GM18507 (cell line): Measurements from ENCODE around the gene USPL1.
"Not testable (repeated sequence)": the region's sequence is repeated elsewhere in the genome, so short reads cannot be mapped to it uniquely, and the experiment has no call there.

Source experiments
- DNase-seq: peaks from one replicate; pipeline ENCODE4 v3.0.0; 2011; ENCODE audit warnings: low read depth; ENCODE audit not compliant: insufficient read length; ENCODE audit errors: extremely low spot score
- FAIRE-seq: peaks from 2 replicates; lab custom pipeline; 2011; peaks lifted over from hg19 to GRCh38; lab: Jason Lieb, UNC

USPL1 gene

GRCh38 chr13:30617315-30618185 lies at the start of gene USPL1:
Gene USPL1, plus strand, starts transcription at chr13:30617920. Its CDS starts 3,221 bp downstream, at chr13:30621141.
- DNase-seq: peak; percentile 86
- peak; percentile 100 for FAIRE-seq

GRCh38 chr13:30569901-30570576 lies 47.7 kb upstream of the USPL1 start:
- no peak for FAIRE-seq

GRCh38 chr13:30570691-30571090 lies 47.0 kb upstream of the USPL1 start:
- no peak for FAIRE-seq
- no peak for DNase-seq

More at GRCh38 chr13:30569901-30570576, 47.7 kb upstream of the USPL1 start:
- no peak for DNase-seq

- peak; percentile 8 for DNase-seq
- peak; percentile 82 for FAIRE-seq
Measured at GRCh38 chr13:30572859-30573275, 44.9 kb upstream of the USPL1 start.

- DNase-seq (no peak), FAIRE-seq (no peak)
Measured at GRCh38 chr13:30576528-30576927, 41.2 kb upstream of the USPL1 start.

GRCh38 chr13:30577401-30577852 lies 40.3 kb upstream of the USPL1 start:
- FAIRE-seq: peak; percentile 74
- peak; percentile 11 for DNase-seq

GRCh38 chr13:30580852-30581502 lies 36.7 kb upstream of the USPL1 start:
- DNase-seq: no peak
- FAIRE-seq: no peak

- DNase-seq (peak; percentile 8), FAIRE-seq (peak; percentile 67)
Measured at GRCh38 chr13:30581582-30581981, 36.1 kb upstream of the USPL1 start.

GRCh38 chr13:30584051-30584731 lies 33.5 kb upstream of the USPL1 start:
- DNase-seq: no peak
- no peak for FAIRE-seq

GRCh38 chr13:30585748-30586262 lies 31.9 kb upstream of the USPL1 start:
- DNase-seq (no peak), FAIRE-seq (no peak)

GRCh38 chr13:30587231-30587630 lies 30.5 kb upstream of the USPL1 start:
- FAIRE-seq (no peak), DNase-seq (no peak)

- no peak for FAIRE-seq
- no peak for DNase-seq
Measured at GRCh38 chr13:30587739-30588138, 30.0 kb upstream of the USPL1 start.

GRCh38 chr13:30593001-30593400 lies 24.7 kb upstream of the USPL1 start:
- FAIRE-seq: no peak

GRCh38 chr13:30600496-30600895 lies 17.2 kb upstream of the USPL1 start:
- no peak for DNase-seq
- FAIRE-seq: no peak

More at GRCh38 chr13:30593001-30593400, 24.7 kb upstream of the USPL1 start:
- DNase-seq: no peak

GRCh38 chr13:30601836-30602235 lies 15.9 kb upstream of the USPL1 start:
- FAIRE-seq: no peak

GRCh38 chr13:30605052-30605451 lies 12.7 kb upstream of the USPL1 start:
- FAIRE-seq (no peak), DNase-seq (no peak)

More at GRCh38 chr13:30601836-30602235, 15.9 kb upstream of the USPL1 start:
- DNase-seq: no peak

- not testable (repeated sequence) for FAIRE-seq, DNase-seq
Measured at GRCh38 chr13:30607186-30607585, 10.5 kb upstream of the USPL1 start.

- FAIRE-seq: peak; percentile 98
- DNase-seq: peak; percentile 64
Measured at GRCh38 chr13:30607908-30608307, 9.8 kb upstream of the USPL1 start.

GRCh38 chr13:30608364-30608763 lies 9.4 kb upstream of the USPL1 start:
- DNase-seq (no peak), FAIRE-seq (no peak)
